ENCODE results near the gene OBSCN. TPM values are rescaled to one million over a fixed set of nuclear protein-coding genes. Genes with fewer than 3 reads are reported as not detected.

OBSCN gene
- total RNA-seq, 1 donor from 2014 or later, result 17.5 TPM

DNA sequence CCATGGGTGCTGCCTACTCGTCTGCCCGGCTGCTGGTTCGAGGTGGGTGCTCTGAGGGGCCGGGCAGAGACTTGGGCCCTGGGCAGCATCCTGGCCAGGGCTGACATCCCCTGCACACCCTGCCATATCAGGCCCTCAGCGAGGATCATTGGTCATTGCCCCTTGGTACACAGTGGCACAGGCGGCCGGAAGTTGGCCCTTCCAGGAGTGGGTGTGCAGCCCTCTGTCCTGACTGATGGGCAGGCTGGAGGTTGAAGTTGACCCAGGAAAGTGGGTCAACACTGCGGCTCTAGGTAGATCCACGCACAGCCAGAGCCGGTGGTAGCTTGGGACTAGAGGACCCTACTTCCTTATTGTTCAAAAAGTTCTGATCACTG, 125.9 kb downstream of the OBSCN start:
- Histone ChIP-seq H4K20me1 (ENCODE audit: insufficient read depth, low read length) (no peaks in the 10 kb centered on the region), H3K27ac (ENCODE audit: low read depth, low read length) (no peak overlapping the region), H3K4me1 (ENCODE audit: insufficient read depth, low read length) (no peaks in the 10 kb centered on the region), H2AFZ (ENCODE audit: low read depth, low read length) (no peak overlapping the region), H3K9me3 (ENCODE audit: insufficient read depth, low read depth, low read length) (no peaks in the 10 kb centered on the region), H3K36me3 (ENCODE audit: insufficient read depth, low read length) (no peaks in the 10 kb centered on the region), H3K4me2 (ENCODE audit: low read length) (no peak overlapping the region), H3K9ac (ENCODE audit: low read length) (no peak overlapping the region), H3K79me2 (ENCODE audit: insufficient read depth, low read length) (no peaks in the 10 kb centered on the region), H3K4me3 (ENCODE audit: insufficient read depth, low read depth, low read length) (no peak overlapping the region), H3K27me3 (ENCODE audit: insufficient read depth, low read length) (no peaks in the 10 kb centered on the region)
- Mint-ChIP-seq H3K4me3 (ENCODE audit: unreplicated experiment) (no peak overlapping the region), H3K27me3 (ENCODE audit: low read depth, unreplicated experiment) (no peaks in the 10 kb centered on the region), H3K36me3 (ENCODE audit: low read depth, unreplicated experiment) (peaks cover 3% of the 10 kb centered on the region), H3K9me3 (ENCODE audit: unreplicated experiment) (no peaks in the 10 kb centered on the region), H3K27ac (ENCODE audit: unreplicated experiment) (no peak overlapping the region), H3K4me1 (ENCODE audit: low read depth, unreplicated experiment) (no peaks in the 10 kb centered on the region)
- no peak for FAIRE-seq
- TF ChIP-seq EZH2 (IDR thresholded peaks at IDR 0.05; ENCODE audit: insufficient read depth, low read length) (no peak), CTCF (IDR thresholded peaks at IDR 0.05; ENCODE audit: insufficient read depth, low read depth, low read length) (no peak)
- DNase-seq (ENCODE audit: low read depth), result no peak

DNA sequence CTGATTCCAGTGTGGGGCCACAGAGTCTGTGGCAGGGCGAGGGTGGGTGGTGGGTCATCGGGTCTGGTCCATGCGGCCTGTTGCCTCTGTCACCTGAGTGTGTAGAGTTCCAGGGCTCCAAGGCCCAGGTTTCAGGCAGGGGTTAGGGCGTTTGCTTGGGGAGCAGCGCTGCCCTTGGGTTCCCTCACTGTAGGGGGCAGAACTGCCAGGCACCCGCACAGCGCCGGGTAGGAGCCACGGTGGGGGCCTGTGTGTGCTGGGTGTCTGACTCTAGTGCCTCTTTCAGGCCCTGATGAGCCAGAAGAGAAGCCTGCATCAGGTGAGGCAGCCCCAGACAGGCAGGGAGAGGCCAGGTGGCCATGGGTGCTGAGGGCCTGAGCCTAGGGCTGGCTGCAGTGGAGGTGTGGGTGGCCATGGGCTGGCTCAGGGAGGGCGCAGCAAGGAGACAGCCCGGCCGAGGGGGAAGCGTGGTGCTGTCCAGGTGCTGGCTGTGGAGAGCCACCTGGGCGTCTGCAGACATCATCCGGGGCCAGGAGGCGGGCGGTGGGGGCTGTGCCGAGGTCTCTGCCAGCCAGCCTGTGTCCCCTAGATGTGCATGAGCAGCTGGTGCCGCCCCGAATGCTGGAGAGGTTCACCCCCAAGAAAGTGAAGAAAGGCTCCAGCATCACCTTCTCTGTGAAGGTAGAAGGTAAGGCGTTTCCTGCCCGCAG, 126.5 kb downstream of the OBSCN start:
- Mint-ChIP-seq H3K36me3 (ENCODE audit: low read depth, unreplicated experiment) (peaks cover 4% of the 10 kb centered on the region), H3K4me3 (ENCODE audit: unreplicated experiment) (no peak overlapping the region), H3K27me3 (ENCODE audit: low read depth, unreplicated experiment) (no peaks in the 10 kb centered on the region), H3K27ac (ENCODE audit: unreplicated experiment) (no peak overlapping the region), H3K9me3 (ENCODE audit: unreplicated experiment) (no peaks in the 10 kb centered on the region), H3K4me1 (ENCODE audit: low read depth, unreplicated experiment) (no peaks in the 10 kb centered on the region)
- H3K4me2 ChIP-seq (ENCODE audit: low read length), result no peak overlapping the region
- H3K27me3 ChIP-seq (ENCODE audit: insufficient read depth, low read length), result no peaks in the 10 kb centered on the region
- no peak overlapping the region for H3K4me3 ChIP-seq (ENCODE audit: insufficient read depth, low read depth, low read length)
- H3K36me3 ChIP-seq (ENCODE audit: insufficient read depth, low read length), result no peaks in the 10 kb centered on the region
- H3K4me1 ChIP-seq (ENCODE audit: insufficient read depth, low read length), result no peaks in the 10 kb centered on the region
- FAIRE-seq, result no peak
- no peaks in the 10 kb centered on the region for H3K9me3 ChIP-seq (ENCODE audit: insufficient read depth, low read depth, low read length)
- TF ChIP-seq CTCF (IDR thresholded peaks at IDR 0.05; ENCODE audit: insufficient read depth, low read depth, low read length), result no peak
- TF ChIP-seq EZH2 (IDR thresholded peaks at IDR 0.05; ENCODE audit: insufficient read depth, low read length), result no peak
- no peak overlapping the region for H3K27ac ChIP-seq (ENCODE audit: low read depth, low read length)
- H3K9ac ChIP-seq (ENCODE audit: low read length), result no peak overlapping the region
- H4K20me1 ChIP-seq (ENCODE audit: insufficient read depth, low read length), result no peaks in the 10 kb centered on the region
- H3K79me2 ChIP-seq (ENCODE audit: insufficient read depth, low read length), result no peaks in the 10 kb centered on the region
- no peak for DNase-seq (ENCODE audit: low read depth)
- no peak overlapping the region for H2AFZ ChIP-seq (ENCODE audit: low read depth, low read length)

DNA sequence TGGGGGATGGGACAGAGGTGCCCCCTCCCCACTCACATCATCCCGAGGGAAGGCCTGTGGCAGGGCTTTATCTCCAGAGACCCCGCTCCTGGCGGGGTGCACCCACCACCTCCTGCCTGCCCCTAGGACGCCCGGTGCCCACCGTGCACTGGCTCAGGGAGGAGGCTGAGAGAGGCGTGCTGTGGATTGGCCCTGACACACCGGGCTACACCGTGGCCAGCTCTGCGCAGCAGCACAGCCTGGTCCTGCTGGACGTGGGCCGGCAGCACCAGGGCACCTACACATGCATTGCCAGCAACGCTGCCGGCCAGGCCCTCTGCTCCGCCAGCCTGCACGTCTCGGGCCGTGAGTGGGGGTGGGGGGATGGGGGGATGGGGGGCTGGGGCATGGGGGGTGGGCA, 127.1 kb downstream of the OBSCN start:
- H2AFZ ChIP-seq (ENCODE audit: low read depth, low read length), result no peak overlapping the region
- no peaks in the 10 kb centered on the region for H3K4me1 Mint-ChIP-seq (ENCODE audit: low read depth, unreplicated experiment)
- H3K36me3 Mint-ChIP-seq (ENCODE audit: low read depth, unreplicated experiment), result peaks cover 8% of the 10 kb centered on the region
- no peak overlapping the region for H3K27ac Mint-ChIP-seq (ENCODE audit: unreplicated experiment)
- DNase-seq (ENCODE audit: low read depth), result no peak
- H3K79me2 ChIP-seq (ENCODE audit: insufficient read depth, low read length), result no peaks in the 10 kb centered on the region
- H3K9me3 ChIP-seq (ENCODE audit: insufficient read depth, low read depth, low read length), result no peaks in the 10 kb centered on the region
- H3K27me3 ChIP-seq (ENCODE audit: insufficient read depth, low read length), result no peaks in the 10 kb centered on the region
- H3K4me3 Mint-ChIP-seq (ENCODE audit: unreplicated experiment), result no peak overlapping the region
- H3K36me3 ChIP-seq (ENCODE audit: insufficient read depth, low read length), result no peaks in the 10 kb centered on the region
- H3K4me1 ChIP-seq (ENCODE audit: insufficient read depth, low read length), result no peaks in the 10 kb centered on the region
- no peaks in the 10 kb centered on the region for H4K20me1 ChIP-seq (ENCODE audit: insufficient read depth, low read length)
- H3K4me3 ChIP-seq (ENCODE audit: insufficient read depth, low read depth, low read length), result no peak overlapping the region
- no peak overlapping the region for H3K4me2 ChIP-seq (ENCODE audit: low read length)
- no peak overlapping the region for H3K27ac ChIP-seq (ENCODE audit: low read depth, low read length)
- FAIRE-seq, result no peak
- no peaks in the 10 kb centered on the region for H3K9me3 Mint-ChIP-seq (ENCODE audit: unreplicated experiment)
- TF ChIP-seq CTCF (IDR thresholded peaks at IDR 0.05; ENCODE audit: insufficient read depth, low read depth, low read length), result no peak
- TF ChIP-seq EZH2 (IDR thresholded peaks at IDR 0.05; ENCODE audit: insufficient read depth, low read length), result no peak
- H3K9ac ChIP-seq (ENCODE audit: low read length), result no peak overlapping the region
- H3K27me3 Mint-ChIP-seq (ENCODE audit: low read depth, unreplicated experiment), result no peaks in the 10 kb centered on the region
